Breast epithelium (tissue), 4 donors: Measurements from ENCODE around the gene PNLIP. TPM values are rescaled to one million over a fixed set of nuclear protein-coding genes. Genes with fewer than 3 reads are reported as not detected.

Experiments
- DNase-seq, 2 donors: peaks; one replicate each; pipeline ENCODE4 v3.0.0-alpha.2; 2019; ENCODE audit warnings: low spot score in 2 of 2
- H3K27ac ChIP-seq, 2 donors: fragments of 200-600 bp; sonication (generic) in 1 of 2; one replicate each; pipeline ENCODE4 v1.5.1; 2016 to 2019; ENCODE audit warnings: mild to moderate bottlenecking in 1 of 2
- H3K27me3 ChIP-seq, 2 donors: fragments of 200-600 bp; sonication (generic) in 1 of 2; one replicate each; pipeline versions ENCODE4 v1.5.1 to v1.6.0; 2017 to 2019; ENCODE audit warnings: control low read depth in 1 of 2, mild to moderate bottlenecking in 1 of 2
- H3K36me3 ChIP-seq: fragments of 200-600 bp; one replicate; pipeline ENCODE4 v1.5.1; 2019
- H3K4me1 ChIP-seq, 2 donors: fragments of 200-600 bp; sonication (generic); one replicate each; pipeline ENCODE4 v1.5.1; 2016 to 2019; ENCODE audit warnings: control low read depth in 1 of 2
- H3K4me3 ChIP-seq, 3 donors: fragments of 200-600 bp; sonication (generic); 1 replicate in 2 of 3; 2 replicates in 1 of 3; pipeline ENCODE4 v1.5.1; 2016 to 2019; ENCODE audit warnings: mild to moderate bottlenecking in 3 of 3, moderate library complexity in 2 of 3
- H3K9me3 ChIP-seq, 2 donors: fragments of 200-600 bp; sonication (generic) in 1 of 2; one replicate each; pipeline ENCODE4 v1.5.1; 2016 to 2019; ENCODE audit warnings: control low read depth in 1 of 2
- POLR2A ChIP-seq: fragments of 450-650 bp; IDR thresholded peaks from one replicate; pipeline ENCODE4 v1.6.1; 2016; ENCODE audit warnings: antibody characterized with exemption, mild to moderate bottlenecking, moderate library complexity
- POLR2AphosphoS5 ChIP-seq, 3 donors: sonication (generic); formaldehyde crosslinking; IDR thresholded peaks; one replicate each; pipeline ENCODE4 v1.6.1; 2017; ENCODE audit warnings: antibody characterized with exemption in 3 of 3
- intact Hi-C: fragments of 100-400 bp; cut with DNase I; formaldehyde crosslinking; loops from one replicate; pipeline ENCODE4 v1.15.1; 2023; ENCODE audit warnings: low total_unique reads
- total RNA-seq, 3 donors: library from RNA; depleted of rRNA; stranded (reverse); fragments of >200 nt; gene quantifications; one replicate each; pipeline ENCODE4 v1.1.0, GENCODE V29; 2016
- TF ChIP-seq, protein P1 (sequence below), 3 donors: fragments of 450-650 bp; IDR thresholded peaks; one replicate each; pipeline ENCODE4 v1.5.1; 2016 to 2017; ENCODE audit warnings: antibody characterized with exemption in 3 of 3, mild to moderate bottlenecking in 3 of 3, moderate library complexity in 3 of 3

The PNLIP gene
- total RNA-seq, 3 donors from 2014 or later = not detected

GRCh38 chr10:116607336-116607735 lies 61.6 kb downstream of the PNLIP start:
- no peak overlapping the region for H3K4me3 ChIP-seq
- H3K27ac ChIP-seq = no peak overlapping the region
- H3K36me3 ChIP-seq = no peaks in the 10 kb centered on the region
- no peak for TF ChIP-seq POLR2A
- TF ChIP-seq, protein P1, sequence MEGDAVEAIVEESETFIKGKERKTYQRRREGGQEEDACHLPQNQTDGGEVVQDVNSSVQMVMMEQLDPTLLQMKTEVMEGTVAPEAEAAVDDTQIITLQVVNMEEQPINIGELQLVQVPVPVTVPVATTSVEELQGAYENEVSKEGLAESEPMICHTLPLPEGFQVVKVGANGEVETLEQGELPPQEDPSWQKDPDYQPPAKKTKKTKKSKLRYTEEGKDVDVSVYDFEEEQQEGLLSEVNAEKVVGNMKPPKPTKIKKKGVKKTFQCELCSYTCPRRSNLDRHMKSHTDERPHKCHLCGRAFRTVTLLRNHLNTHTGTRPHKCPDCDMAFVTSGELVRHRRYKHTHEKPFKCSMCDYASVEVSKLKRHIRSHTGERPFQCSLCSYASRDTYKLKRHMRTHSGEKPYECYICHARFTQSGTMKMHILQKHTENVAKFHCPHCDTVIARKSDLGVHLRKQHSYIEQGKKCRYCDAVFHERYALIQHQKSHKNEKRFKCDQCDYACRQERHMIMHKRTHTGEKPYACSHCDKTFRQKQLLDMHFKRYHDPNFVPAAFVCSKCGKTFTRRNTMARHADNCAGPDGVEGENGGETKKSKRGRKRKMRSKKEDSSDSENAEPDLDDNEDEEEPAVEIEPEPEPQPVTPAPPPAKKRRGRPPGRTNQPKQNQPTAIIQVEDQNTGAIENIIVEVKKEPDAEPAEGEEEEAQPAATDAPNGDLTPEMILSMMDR (IDR thresholded peaks at IDR 0.05) = no peak
- TF ChIP-seq POLR2AphosphoS5 (IDR thresholded peaks at IDR 0.05) = no peak
- peaks cover 0 to 23% of the 10 kb centered on the region in 2 donors for H3K27me3 ChIP-seq
- no peaks in the 10 kb centered on the region for H3K9me3 ChIP-seq
- intact Hi-C loops = no loop called here
- H3K4me1 ChIP-seq = no peaks in the 10 kb centered on the region
- DNase-seq = no peak

DNA sequence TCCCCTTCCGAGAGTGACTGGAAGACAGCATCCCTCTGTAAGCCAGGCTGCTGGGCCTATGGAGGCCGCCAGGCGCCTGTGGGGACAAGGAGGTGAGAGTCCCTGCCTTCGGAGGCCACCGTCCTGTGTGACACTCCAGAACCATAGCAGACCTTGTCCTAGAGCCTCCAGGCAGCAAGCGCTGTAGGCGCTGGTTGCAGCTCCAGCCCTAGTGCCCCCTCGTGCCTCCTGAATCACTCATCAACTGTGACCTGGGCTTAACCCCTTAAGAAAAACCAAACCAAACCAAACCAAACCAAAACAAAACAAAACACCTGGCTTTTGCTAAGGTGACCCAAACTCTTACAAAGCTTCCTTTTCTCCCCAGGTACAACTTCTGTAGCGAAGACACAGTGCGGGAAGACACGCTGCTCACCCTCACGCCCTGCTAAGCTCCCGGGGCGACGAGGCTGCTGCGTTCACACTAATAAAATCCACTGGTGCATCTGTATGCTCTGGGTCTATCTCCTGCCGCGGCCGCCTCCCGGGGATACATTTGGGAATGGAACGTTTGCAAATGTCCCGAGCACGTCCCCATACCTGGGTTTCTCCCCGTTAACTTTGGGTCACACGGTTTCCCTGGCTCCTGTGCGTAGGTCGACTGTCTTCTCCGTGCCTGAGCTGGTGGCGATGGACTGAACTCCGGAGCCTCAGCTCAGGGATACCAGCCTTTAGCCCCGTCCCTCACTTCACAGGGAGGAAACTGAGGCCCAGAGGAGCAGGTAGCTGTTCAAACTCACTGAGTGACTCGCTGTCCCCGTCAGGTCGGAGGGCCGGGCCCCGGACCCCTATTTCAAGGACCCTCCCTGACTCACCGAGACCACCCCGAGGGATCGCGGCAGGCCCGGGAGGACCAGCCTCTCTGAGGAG lies 63.2 kb downstream of the PNLIP start:
- no peaks in the 10 kb centered on the region for H3K9me3 ChIP-seq
- no peak for DNase-seq
- H3K27ac ChIP-seq = no peak overlapping the region
- intact Hi-C loops = no loop called here
- no peaks in the 10 kb centered on the region for H3K36me3 ChIP-seq
- peaks cover 0 to 23% of the 10 kb centered on the region in 2 donors for H3K27me3 ChIP-seq
- peak overlapping the region in 1 of 3 donors; percentile 42 for H3K4me3 ChIP-seq
- no peaks in the 10 kb centered on the region for H3K4me1 ChIP-seq
- TF ChIP-seq POLR2AphosphoS5 (IDR thresholded peaks at IDR 0.05) (no peak), POLR2A (no peak)
- TF ChIP-seq, protein P1 (IDR thresholded peaks at IDR 0.05) = no peak

DNA sequence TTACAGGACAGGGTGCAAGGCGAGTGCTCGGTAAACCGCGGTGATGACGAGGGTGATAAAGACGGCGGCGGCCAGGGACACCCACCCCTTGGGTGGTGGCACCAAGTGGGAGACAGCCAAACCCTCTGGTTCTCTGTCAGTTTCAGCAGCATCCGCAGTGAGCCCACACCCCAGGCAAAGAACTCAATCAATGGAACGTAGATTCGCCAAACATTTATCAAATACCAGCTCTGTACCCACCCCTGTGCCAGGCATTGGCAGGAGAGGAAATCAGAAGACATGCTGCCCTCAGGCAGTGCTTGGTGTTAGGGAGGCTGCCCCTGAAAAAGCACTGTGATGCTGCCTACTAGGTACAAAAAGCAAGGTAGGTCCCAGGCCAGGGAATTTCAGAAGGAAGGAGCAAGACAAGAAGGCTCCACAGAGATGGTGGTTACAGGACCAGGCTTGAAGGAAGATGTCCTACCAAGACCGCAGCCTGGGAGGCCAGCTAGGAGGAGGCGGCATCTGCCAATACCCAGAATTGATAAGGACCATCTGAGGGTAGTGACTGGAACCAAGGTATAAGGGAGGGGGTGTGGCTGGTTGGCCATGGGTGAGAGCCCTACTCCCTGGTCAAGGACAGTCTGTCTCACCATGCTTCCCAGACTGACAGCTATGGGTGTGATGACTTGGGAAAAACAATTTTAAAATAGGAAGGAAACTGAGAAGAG lies 64.9 kb downstream of the PNLIP start:
- TF ChIP-seq, protein P1 (IDR thresholded peaks at IDR 0.05) = no peak
- TF ChIP-seq POLR2A (no peak), POLR2AphosphoS5 (IDR thresholded peaks at IDR 0.05) (no peak)
- H3K27me3 ChIP-seq = peaks cover 0 to 23% of the 10 kb centered on the region in 2 donors
- intact Hi-C loops = no loop called here

DNA sequence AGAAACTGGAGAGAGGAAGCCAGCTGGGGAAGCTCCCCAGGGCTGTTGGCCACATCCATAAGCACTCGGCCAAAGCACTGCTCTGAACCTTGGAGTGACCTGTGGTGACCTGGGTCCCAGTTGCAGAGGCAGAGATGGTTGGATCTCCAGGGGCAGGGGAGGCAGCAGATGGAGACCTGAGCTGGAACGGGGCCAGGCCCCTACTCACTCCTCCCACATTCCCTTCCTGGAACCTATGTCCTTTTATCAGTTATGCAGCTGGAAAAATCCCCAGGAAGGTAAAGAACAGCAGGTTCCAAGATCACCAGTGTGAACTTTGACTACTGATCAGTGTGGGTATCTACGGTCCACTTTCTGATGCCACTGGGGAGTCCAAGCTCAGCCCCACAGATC lies 65.4 kb downstream of the PNLIP start:
- H3K27me3 ChIP-seq = peaks cover 0 to 23% of the 10 kb centered on the region in 2 donors
- H3K4me1 ChIP-seq = no peaks in the 10 kb centered on the region
- no peak overlapping the region for H3K27ac ChIP-seq
- no peak for DNase-seq
- TF ChIP-seq POLR2AphosphoS5 (IDR thresholded peaks at IDR 0.05) = no peak
- TF ChIP-seq, protein P1 (IDR thresholded peaks at IDR 0.05) = no peak
- TF ChIP-seq POLR2A = no peak
- no peaks in the 10 kb centered on the region for H3K36me3 ChIP-seq
- H3K4me3 ChIP-seq = no peak overlapping the region
- no peaks in the 10 kb centered on the region for H3K9me3 ChIP-seq
- intact Hi-C loops = no loop called here

More for the DNA sequence above, 64.9 kb downstream of the PNLIP start:
- H3K36me3 ChIP-seq = no peaks in the 10 kb centered on the region
- H3K4me1 ChIP-seq = no peaks in the 10 kb centered on the region
- H3K4me3 ChIP-seq = no peak overlapping the region
- H3K9me3 ChIP-seq = no peaks in the 10 kb centered on the region
- H3K27ac ChIP-seq = no peak overlapping the region
- DNase-seq = no peak
